Trophoblast cell (in vitro differentiated cells and primary cell): ENCODE measurements around the gene IRF8.
A peak's percentile ranks its signal among the peaks of the same experiment; 100 is the strongest.

Experiments used
- DNase-seq, 2 donors: peaks; one replicate each; pipeline ENCODE4 v3.0.0-alpha.2; 2016
- H2AFZ ChIP-seq: 2 replicates; pipeline ENCODE4 v1.6.1; 2013; ENCODE audit warnings: low read length, moderate library complexity, mild to moderate bottlenecking; ENCODE audit not compliant: insufficient read depth, poor library complexity
- H2AK5ac ChIP-seq: 2 replicates; pipeline ENCODE4 v1.6.1; 2013; ENCODE audit warnings: mild to moderate bottlenecking, low read length
- H2BK120ac ChIP-seq: 2 replicates; pipeline ENCODE4 v1.6.1; 2013; ENCODE audit warnings: low read length, mild to moderate bottlenecking, moderate library complexity; ENCODE audit not compliant: insufficient read depth, poor library complexity
- H2BK12ac ChIP-seq: 2 replicates; pipeline ENCODE4 v1.6.1; 2013; ENCODE audit warnings: mild to moderate bottlenecking, low read length, moderate library complexity
- H2BK5ac ChIP-seq: 2 replicates; pipeline ENCODE4 v1.6.1; 2013; ENCODE audit warnings: low read length, low read depth, moderate library complexity, mild to moderate bottlenecking; ENCODE audit not compliant: poor library complexity
- H3K14ac ChIP-seq: 2 replicates; pipeline ENCODE4 v1.6.1; 2013; ENCODE audit warnings: mild to moderate bottlenecking, low read length
- H3K18ac ChIP-seq: 2 replicates; pipeline ENCODE4 v1.6.1; 2013; ENCODE audit warnings: mild to moderate bottlenecking, low read length
- H3K23ac ChIP-seq: 2 replicates; pipeline ENCODE4 v1.6.1; 2013; ENCODE audit warnings: low read length
- H3K27ac ChIP-seq: 2 replicates; pipeline ENCODE4 v1.5.1; 2013; ENCODE audit warnings: low read depth, mild to moderate bottlenecking, inconsistent platforms, low read length, moderate library complexity
- H3K27me3 ChIP-seq: 2 replicates; pipeline ENCODE4 v1.6.1; 2013; ENCODE audit warnings: inconsistent platforms, mild to moderate bottlenecking, low read length, moderate library complexity; ENCODE audit not compliant: insufficient read depth
- H3K36me3 ChIP-seq, 2 experiments: 1 replicate in 1 of 2; 2 replicates in 1 of 2; pipeline ENCODE4 v1.6.1; 2013; ENCODE audit warnings: low read length in 2 of 2, mild to moderate bottlenecking in 2 of 2, moderate library complexity in 1 of 2; ENCODE audit not compliant: insufficient read depth in 2 of 2, control insufficient read depth in 1 of 2
- H3K4ac ChIP-seq: 2 replicates; pipeline ENCODE4 v1.6.1; 2013; ENCODE audit warnings: low read depth, mild to moderate bottlenecking, low read length, moderate library complexity
- H3K4me1 ChIP-seq, 2 experiments: 1 replicate in 1 of 2; 2 replicates in 1 of 2; pipeline ENCODE4 v1.6.1; 2013; ENCODE audit warnings: low read length in 2 of 2, mild to moderate bottlenecking in 2 of 2, moderate library complexity in 1 of 2; ENCODE audit not compliant: insufficient read depth in 2 of 2, control insufficient read depth in 1 of 2
- H3K4me2 ChIP-seq: 2 replicates; pipeline ENCODE4 v1.6.1; 2013; ENCODE audit warnings: inconsistent platforms, mild to moderate bottlenecking, low read length, moderate library complexity
- H3K4me3 ChIP-seq: 2 replicates; pipeline ENCODE4 v1.5.1; 2013; ENCODE audit warnings: mild to moderate bottlenecking, low read depth, low read length, inconsistent platforms
- H3K79me1 ChIP-seq: one replicate; pipeline ENCODE4 v1.6.1; 2013; ENCODE audit warnings: low read length
- H3K79me2 ChIP-seq: 2 replicates; pipeline ENCODE4 v1.6.1; 2013; ENCODE audit warnings: low read length, mild to moderate bottlenecking; ENCODE audit not compliant: control insufficient read depth, insufficient read depth, poor library complexity
- H3K9ac ChIP-seq: 2 replicates; pipeline ENCODE4 v1.6.1; 2013; ENCODE audit warnings: mild to moderate bottlenecking, low read length
- H3K9me3 ChIP-seq: 2 replicates; pipeline ENCODE4 v1.6.1; 2013; ENCODE audit warnings: low read depth, mild to moderate bottlenecking, control low read depth, inconsistent platforms, low read length; ENCODE audit not compliant: insufficient read depth
- H4K12ac ChIP-seq: 2 replicates; pipeline ENCODE4 v1.6.1; 2013; ENCODE audit warnings: low read depth, mild to moderate bottlenecking, low read length, moderate library complexity
- H4K8ac ChIP-seq: 2 replicates; pipeline ENCODE4 v1.6.1; 2013; ENCODE audit warnings: low read depth, mild to moderate bottlenecking, low read length, moderate library complexity
- H4K91ac ChIP-seq: one replicate; pipeline ENCODE4 v1.6.1; 2013; ENCODE audit warnings: low read depth, mild to moderate bottlenecking, low read length, moderate library complexity
- WGBS: extraction: QIAGEN DNeasy Blood & Tissue Kit; methylation state at CpG from one replicate; pipeline ENCODE4 v1.1.7; 2013; ENCODE audit warnings: missing lambda C conversion rate; ENCODE audit not compliant: insufficient read length, insufficient coverage; ENCODE audit errors: extremely low coverage; 5-methylcytosine and 5-hydroxymethylcytosine counted together

IRF8 gene

GRCh38 chr16:85915125-85915845 lies 16.3 kb downstream of the IRF8 start:
- H3K79me2 ChIP-seq = no peaks in the 10 kb centered on the region
- peaks cover 10 to 25% of the 10 kb centered on the region in 2 experiments for H3K4me1 ChIP-seq
- DNase-seq = no peak
- H3K27me3 ChIP-seq = no peaks in the 10 kb centered on the region
- H3K36me3 ChIP-seq = peaks cover 10 to 31% of the 10 kb centered on the region in 2 experiments
- H3K4me3 ChIP-seq = no peak overlapping the region
- H3K9me3 ChIP-seq = peaks cover 2% of the 10 kb centered on the region
- H3K27ac ChIP-seq = no peak overlapping the region
- H3K79me1 ChIP-seq = peaks cover 3% of the 10 kb centered on the region
- no peak overlapping the region for H3K4ac ChIP-seq
- H2AK5ac ChIP-seq = peak overlapping the region; percentile 27
- H3K14ac ChIP-seq = peak overlapping the region; percentile 9
- no peak overlapping the region for H3K18ac ChIP-seq
- no peak overlapping the region for H3K9ac ChIP-seq
- H3K23ac ChIP-seq = no peak overlapping the region
- peak overlapping the region; percentile 29 for H4K91ac ChIP-seq
- H3K4me2 ChIP-seq = no peak overlapping the region
- no peak overlapping the region for H4K8ac ChIP-seq
- no peak overlapping the region for H2AFZ ChIP-seq
- no CpG with 5 or more reads among the region's 20 CpGs for WGBS
- no peak overlapping the region for H2BK120ac ChIP-seq
- H2BK5ac ChIP-seq = no peak overlapping the region
- no peak overlapping the region for H4K12ac ChIP-seq
- H2BK12ac ChIP-seq = no peak overlapping the region

- H3K79me2 ChIP-seq = no peaks in the 10 kb centered on the region
- no peak overlapping the region for H3K9ac ChIP-seq
- peak; percentile 98 to 99 for DNase-seq
- no peaks in the 10 kb centered on the region for H3K27me3 ChIP-seq
- no peak overlapping the region for H2BK120ac ChIP-seq
- no peak overlapping the region for H3K14ac ChIP-seq
- H4K8ac ChIP-seq = no peak overlapping the region
- H3K36me3 ChIP-seq = peaks cover 8 to 29% of the 10 kb centered on the region in 2 experiments
- no CpG with 5 or more reads among the region's 20 CpGs for WGBS
- H2BK5ac ChIP-seq = no peak overlapping the region
- peaks cover 17 to 32% of the 10 kb centered on the region in 2 experiments for H3K4me1 ChIP-seq
- peaks cover 7% of the 10 kb centered on the region for H3K79me1 ChIP-seq
- no peak overlapping the region for H3K4me3 ChIP-seq
- no peak overlapping the region for H2AFZ ChIP-seq
- no peak overlapping the region for H2AK5ac ChIP-seq
- H2BK12ac ChIP-seq = no peak overlapping the region
- no peak overlapping the region for H3K18ac ChIP-seq
- no peak overlapping the region for H4K91ac ChIP-seq
- H3K9me3 ChIP-seq = peaks cover 2% of the 10 kb centered on the region
- H3K27ac ChIP-seq = no peak overlapping the region
- no peak overlapping the region for H3K4ac ChIP-seq
- H3K4me2 ChIP-seq = no peak overlapping the region
- H4K12ac ChIP-seq = no peak overlapping the region
- no peak overlapping the region for H3K23ac ChIP-seq
These were observed 17.4 kb downstream of the IRF8 start for GRCh38 chr16:85916141-85916890.

GRCh38 chr16:85917012-85917411 lies 18.1 kb downstream of the IRF8 start:
- H3K4me1 ChIP-seq = peaks cover 17 to 33% of the 10 kb centered on the region in 2 experiments
- H2BK12ac ChIP-seq = no peak overlapping the region
- H2AFZ ChIP-seq = no peak overlapping the region
- no peak overlapping the region for H4K8ac ChIP-seq
- no peak overlapping the region for H4K91ac ChIP-seq
- H3K14ac ChIP-seq = no peak overlapping the region
- H2AK5ac ChIP-seq = no peak overlapping the region
- H3K79me2 ChIP-seq = no peaks in the 10 kb centered on the region
- H4K12ac ChIP-seq = no peak overlapping the region
- no peak overlapping the region for H3K9ac ChIP-seq
- no peaks in the 10 kb centered on the region for H3K27me3 ChIP-seq
- no peak overlapping the region for H3K4me3 ChIP-seq
- peaks cover 9% of the 10 kb centered on the region for H3K79me1 ChIP-seq
- H2BK5ac ChIP-seq = no peak overlapping the region
- no peak overlapping the region for H2BK120ac ChIP-seq
- no peak overlapping the region for H3K23ac ChIP-seq
- WGBS = no CpG with 5 or more reads among the region's 6 CpGs
- H3K4ac ChIP-seq = no peak overlapping the region
- no peak overlapping the region for H3K27ac ChIP-seq
- peak in 1 of 2 donors; percentile 44 for DNase-seq
- no peak overlapping the region for H3K18ac ChIP-seq
- H3K36me3 ChIP-seq = peaks cover 8 to 23% of the 10 kb centered on the region in 2 experiments
- no peak overlapping the region for H3K4me2 ChIP-seq
- peaks cover 2% of the 10 kb centered on the region for H3K9me3 ChIP-seq

GRCh38 chr16:85917959-85918358 lies 19.0 kb downstream of the IRF8 start:
- Histone ChIP-seq H3K9me3 (peaks cover 2% of the 10 kb centered on the region), H3K36me3 (peaks cover 8 to 21% of the 10 kb centered on the region in 2 experiments), H2AFZ (no peak overlapping the region), H2AK5ac (no peak overlapping the region), H3K27me3 (no peaks in the 10 kb centered on the region), H3K4me1 (peaks cover 17 to 35% of the 10 kb centered on the region in 2 experiments), H3K18ac (no peak overlapping the region), H3K27ac (no peak overlapping the region), H2BK120ac (no peak overlapping the region), H3K23ac (no peak overlapping the region), H2BK5ac (no peak overlapping the region), H3K79me2 (no peaks in the 10 kb centered on the region), H3K4me2 (no peak overlapping the region), H3K4ac (no peak overlapping the region), H4K8ac (no peak overlapping the region), H2BK12ac (no peak overlapping the region), H3K4me3 (no peak overlapping the region), H4K91ac (no peak overlapping the region), H3K9ac (no peak overlapping the region), H3K14ac (no peak overlapping the region), H3K79me1 (peaks cover 11% of the 10 kb centered on the region), H4K12ac (no peak overlapping the region)
- DNase-seq = no peak
- no CpG with 5 or more reads among the region's 6 CpGs for WGBS
